GM15510 (cell line): ENCODE data around the gene CRB3.
A peak's percentile ranks its signal among the peaks of the same experiment; 100 is the strongest.

ENCODE experiments used
- POLR2A ChIP-seq: IDR thresholded peaks from 3 replicates; pipeline ENCODE4 v1.6.1; 2011; ENCODE audit warnings: borderline replicate concordance; ENCODE audit not compliant: insufficient read length; ENCODE audit errors: extremely low read depth

CRB3 gene

DNA sequence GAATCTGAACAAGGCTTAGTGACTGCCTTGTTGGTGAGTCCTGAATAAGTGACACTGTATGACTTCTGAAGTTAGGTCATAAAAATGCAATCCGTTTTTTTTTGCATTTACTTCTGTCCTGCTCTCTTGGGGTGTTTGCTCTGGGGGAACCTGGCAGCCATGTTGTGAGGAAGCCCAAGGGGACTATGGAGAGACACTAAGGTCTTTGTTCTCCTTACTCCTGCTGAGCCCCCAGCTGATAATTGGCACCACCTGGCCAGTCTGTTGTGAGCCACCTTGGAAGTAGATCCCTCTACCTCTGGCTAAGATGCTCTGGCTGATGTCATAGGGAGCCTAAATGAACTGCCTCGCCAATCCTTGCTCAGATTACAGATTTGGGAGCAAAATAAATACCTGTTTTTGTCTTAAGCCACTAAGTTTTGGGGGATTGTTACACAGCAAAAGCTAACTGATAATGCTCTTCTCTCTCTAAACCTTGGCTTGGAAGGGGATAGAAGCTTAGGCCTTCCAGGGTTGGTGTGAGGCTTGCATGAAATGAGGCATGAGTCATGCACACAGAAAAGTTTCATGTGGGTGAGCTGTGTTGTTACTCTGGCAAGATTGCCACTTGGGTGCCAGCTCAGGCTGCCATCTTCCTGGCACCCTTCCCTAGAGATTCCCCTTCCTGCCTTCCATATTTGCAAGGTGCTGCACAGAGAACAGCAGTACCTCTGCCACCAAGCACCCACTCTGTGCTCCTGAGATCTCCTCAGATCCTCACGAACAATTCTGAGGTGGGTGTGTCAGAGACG, 27.9 kb downstream of the CRB3 start:
- no peak for TF ChIP-seq POLR2A

DNA sequence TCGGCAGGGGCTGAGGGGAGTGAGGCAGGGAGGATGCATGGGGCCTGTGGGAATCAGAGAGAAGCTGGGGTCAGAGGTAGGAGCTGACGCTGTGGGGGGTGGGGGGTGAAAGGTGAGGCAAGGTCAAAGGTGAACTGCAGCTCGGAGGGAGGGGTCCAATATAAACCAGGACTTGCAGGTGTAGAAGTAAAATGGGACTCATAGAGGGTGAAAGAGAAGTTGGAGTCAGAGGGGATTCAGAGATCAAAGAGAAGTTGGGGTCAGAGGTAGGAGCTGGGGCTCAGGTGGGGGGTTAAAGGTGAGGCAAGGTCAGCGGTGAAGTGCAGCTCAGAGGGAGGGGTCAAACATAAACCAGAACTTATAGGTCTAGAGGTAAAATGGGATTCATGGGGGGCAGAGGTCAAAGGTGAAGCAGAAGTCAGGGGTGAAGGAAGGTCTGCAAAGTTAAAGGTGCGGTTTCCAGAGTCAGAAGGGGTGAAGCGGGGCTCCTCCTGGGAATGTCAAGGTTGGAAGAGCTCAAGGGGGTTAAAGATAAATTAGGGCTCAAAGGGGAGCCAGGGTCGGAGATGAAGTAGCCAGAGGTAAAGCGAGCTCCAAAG, 30.5 kb downstream of the CRB3 start:
- TF ChIP-seq POLR2A, result no peak

DNA sequence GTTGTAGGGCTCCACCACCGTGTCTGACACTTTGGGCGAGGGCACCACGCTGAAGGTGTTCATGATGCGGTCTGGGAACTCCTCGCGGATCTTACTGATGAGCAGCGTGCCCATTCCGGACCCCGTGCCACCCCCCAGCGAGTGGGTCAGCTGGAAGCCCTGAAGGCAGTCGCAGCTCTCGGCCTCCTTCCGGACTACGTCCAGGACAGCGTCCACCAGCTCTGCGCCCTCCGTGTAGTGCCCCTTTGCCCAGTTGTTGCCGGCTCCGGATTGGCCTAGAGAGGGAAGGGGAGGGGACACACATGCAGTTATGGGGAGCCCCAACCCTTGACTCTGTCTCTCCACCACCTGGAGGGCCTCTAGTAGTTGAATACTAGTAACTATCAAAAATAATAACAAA, 31.9 kb downstream of the CRB3 start:
- no peak for TF ChIP-seq POLR2A

DNA sequence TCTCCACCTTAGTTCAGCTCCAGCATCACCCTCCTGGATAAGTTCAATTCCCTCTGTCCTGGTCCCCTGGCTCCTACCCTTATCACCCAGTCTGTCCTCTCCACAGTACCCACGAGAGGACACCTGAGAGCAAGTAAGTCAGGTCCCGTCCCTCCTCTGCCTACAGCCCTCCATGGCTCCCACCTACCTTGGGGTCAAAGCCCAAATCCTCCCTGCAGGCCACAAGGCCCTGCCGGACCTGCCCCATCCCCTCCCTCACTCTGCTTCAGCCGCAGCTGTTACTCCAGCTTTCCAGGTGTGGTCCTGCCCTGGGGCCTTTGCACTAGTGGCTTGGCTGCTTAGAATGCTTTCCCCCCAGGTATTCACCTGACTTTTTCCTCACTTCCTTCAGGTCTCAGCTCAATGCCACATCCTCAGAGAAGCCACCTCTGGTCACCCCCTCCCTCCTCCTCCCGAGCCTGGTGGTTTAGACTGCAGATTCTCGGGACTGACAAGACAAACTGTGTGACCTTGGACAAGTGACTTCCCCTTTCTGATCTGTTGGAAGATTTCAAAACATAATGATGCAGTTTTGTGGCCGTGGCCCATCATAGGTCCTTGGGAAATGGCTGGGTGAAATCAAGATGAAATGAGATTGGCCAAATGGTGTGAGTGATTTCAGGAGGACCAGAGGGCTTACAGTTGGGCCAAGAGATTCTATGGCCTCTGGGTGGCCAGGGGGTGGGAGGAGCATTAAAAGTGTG, 34.4 kb downstream of the CRB3 start:
- no peak for TF ChIP-seq POLR2A

DNA sequence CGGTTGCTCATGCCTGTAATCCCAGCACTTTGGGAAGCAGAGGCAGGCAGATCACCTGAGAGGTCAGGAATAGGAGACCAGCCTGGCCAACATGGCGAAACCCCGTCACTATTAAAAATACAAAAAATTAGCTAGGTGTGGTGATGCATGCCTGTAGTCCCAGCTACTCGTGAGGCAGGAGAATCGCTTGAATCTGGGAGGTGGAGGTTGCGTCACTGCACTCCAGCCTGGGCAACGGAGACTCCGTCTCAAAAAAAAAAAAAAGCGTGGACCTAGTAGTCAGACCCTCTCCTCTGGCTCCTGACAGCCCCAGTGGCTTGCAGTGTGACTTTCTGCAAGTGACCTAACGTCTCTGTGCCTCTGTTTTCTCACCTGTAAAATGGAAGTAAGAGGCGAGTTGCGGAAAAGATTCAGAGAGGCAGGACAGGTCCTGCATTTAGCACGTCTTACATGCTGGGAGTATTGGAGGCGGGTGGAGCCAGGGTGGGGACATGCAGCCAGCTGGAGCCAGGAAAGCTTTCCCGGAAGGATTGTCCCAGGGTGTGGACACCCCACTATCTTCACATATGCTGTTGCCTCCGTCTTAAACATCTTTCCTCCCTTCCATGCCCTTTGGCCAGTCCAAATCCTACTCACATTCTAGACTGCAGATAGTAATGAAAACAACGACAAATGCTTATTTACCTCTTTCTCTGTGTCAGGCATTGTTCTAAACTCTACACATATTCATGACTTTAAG, 35.1 kb downstream of the CRB3 start:
- TF ChIP-seq POLR2A, result no peak

DNA sequence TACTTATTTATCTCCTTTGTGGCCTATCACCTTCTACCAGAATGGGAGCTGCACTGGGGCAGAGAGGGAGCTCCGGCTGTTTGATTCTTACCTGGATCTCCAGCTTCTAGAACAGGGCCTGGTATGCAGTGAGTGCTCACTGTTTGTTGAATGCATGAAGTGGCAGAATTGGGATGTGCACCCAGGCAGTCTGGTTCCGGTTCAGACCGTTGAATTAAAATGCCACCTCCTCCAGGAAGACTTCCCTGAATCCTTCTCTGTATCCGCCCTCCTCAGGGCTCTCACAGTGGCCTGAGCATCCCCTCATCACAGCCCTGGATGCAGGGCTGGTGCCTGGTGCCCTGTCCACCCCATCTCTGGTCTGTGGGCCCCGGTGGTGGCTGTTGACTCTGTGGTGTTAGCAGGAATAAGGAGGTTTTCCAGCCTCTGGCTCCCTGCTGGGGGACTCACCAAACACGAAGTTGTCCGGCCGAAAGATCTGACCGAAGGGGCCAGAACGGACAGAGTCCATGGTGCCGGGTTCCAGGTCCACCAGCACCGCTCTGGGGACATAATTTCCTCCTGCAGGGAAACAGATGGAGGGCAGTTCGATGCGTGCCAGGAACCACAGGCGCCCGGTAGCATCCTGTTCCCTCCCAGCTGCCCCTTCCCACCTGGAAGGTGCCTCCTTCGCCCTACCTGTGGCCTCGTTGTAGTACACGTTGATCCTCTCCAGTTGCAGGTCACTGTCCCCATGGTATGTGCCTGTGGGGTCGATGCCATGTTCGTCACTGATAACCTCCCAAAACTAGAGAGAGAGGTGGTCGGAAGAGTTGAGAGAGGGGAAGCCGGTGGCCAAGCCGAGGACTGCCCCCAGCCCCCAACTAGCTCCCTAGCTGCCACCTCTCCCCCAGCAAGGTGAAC, 37.0 kb downstream of the CRB3 start:
- no peak for TF ChIP-seq POLR2A

DNA sequence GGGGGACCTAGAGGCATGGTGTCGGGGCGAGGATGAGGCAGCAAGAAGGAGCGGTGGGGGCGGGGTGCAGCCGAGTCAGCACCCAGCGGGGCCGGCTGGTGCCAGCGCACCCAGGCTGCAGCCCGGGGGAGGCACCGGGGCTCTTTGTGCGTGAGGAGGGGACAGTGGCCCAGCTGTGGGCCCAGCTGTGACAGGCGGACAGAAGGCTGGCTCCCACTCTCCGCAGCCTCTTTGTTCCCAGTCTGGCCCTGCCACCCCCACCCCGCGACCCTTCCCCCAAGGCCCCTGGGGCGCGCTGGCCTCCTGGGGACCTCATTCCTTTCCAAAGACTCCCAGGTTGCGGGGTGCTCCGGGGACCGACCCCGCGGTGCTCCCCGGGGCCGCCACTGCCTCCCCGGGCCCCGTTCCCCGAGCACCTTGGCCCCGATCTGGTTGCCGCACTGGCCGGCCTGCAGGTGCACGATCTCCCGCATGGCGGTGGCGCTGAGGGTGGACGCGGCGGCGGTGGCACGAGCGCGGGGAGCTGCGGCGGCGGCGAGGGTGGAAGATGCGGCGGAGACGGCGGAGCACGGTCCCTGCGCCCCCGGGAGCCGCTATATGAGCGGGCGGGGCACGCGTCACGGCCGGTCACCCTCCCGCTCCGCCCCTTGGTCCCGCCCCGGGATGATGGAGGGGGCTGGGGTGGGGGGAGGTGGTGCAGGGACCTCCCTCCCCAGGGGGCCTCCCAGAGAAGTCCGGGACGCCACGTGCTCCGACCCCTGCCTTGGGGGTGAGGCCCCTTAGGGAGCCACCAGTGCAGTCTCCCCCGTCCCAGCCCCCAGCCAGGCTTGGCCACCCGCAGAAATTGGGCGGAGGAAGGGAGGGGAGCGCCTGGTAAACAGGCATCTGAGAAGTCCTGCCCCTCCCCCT, 37.9 kb downstream of the CRB3 start, which contains the start of gene TUBB4A:
Gene TUBB4A, minus strand, starts transcription at position 570 of the 909 bp plus-strand sequence. Its CDS starts 97 bp downstream, at position 473.
- peak; percentile 25 for TF ChIP-seq POLR2A

DNA sequence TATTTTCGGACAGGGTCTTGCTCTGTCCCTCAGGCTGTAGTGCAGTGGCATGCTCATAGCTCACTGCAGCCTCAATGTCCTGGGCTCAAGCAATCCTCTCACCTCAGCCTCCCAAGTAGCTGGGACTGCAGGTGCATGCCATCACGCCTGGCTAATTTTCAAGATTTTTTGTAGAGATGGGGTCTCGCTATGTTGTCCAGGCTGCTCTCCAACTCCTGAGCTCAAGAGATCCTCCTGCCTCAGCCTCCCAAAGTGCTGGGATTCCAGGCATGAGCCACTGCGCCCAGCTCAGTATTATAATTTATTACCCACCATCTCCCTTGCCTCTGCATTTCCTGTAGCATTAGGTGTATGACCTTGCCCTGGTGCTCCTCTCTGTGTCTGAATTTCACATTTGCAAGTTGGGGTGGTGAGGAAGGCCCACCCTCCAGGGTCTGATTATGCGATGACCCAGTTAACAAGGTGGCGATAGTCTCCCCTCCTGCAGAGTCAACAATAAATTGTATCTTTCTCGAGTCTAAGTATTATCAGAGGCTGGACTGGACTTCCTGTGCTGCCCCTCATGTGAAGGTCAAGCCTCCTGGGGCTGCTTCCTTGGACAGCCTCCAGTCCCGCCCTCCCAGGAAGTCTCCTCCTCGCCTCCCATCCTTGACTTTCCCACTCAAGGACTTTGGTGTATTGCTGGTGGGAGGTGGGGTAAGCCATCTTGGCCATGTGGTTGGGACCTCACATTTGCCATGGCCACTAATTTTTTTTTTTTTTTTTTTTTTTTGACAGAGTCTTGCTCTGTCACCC, 39.5 kb downstream of the CRB3 start:
- no peak for TF ChIP-seq POLR2A

DNA sequence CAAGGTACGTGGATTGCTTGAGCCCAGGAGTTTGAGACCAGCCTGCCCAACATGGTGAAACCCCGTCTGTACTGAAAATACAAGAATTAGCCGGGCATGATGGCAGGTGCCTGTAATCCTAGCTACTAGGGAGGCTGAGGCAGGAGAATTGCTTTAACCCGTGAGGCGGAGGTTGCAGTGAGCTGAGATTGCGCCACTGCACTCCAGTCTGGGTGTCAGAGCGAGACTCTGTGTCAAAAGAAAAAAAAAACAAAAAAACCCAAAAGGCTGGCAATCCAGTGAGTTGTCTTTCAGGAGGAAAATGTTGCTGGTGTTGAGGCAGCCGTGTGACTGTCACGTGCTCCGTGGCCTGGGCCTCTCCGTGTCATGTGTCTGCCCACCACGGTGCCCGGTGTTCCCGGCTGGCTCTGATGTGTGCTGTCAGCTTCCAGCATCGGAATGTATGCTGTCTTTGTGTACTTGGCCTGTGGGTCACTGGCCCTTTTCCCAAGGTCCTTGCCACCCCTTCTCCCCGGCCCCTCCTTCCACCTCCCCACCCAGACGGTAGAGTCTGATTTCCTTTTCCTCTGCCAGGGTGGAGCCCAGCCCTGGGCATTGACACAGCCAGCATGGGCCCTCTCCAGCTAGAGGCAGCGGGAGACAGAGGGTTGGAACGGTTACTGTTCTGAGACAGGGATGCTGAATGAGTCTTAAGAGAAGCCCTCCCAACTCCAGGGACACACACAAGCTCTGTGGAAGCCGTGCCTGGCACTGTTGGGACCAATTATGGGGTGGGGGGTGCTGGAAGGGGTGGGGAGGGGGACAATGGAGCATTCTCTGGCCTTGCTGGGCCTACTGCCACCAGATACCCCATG, 45.3 kb downstream of the CRB3 start:
- TF ChIP-seq POLR2A, result no peak

DNA sequence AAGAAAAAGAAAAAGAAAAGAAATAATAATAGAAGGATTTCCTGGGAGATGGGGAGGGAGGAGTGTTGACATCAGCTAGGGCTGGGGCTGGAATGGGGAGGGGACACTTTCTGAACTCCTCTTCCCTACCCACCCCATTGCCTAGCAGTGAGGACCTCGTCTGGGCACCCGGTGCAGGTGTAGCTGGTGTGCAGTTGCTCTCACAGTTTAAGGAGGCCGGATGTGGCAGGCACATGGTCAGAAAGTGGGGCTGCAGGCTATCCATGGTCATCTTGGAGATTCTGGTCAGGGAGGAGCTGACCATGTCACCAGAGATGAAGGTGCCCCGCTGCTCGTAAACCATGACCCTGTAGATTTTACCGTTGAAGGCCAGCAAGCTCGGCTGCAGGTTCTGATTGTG, 46.5 kb downstream of the CRB3 start:
- TF ChIP-seq POLR2A, result no peak

DNA sequence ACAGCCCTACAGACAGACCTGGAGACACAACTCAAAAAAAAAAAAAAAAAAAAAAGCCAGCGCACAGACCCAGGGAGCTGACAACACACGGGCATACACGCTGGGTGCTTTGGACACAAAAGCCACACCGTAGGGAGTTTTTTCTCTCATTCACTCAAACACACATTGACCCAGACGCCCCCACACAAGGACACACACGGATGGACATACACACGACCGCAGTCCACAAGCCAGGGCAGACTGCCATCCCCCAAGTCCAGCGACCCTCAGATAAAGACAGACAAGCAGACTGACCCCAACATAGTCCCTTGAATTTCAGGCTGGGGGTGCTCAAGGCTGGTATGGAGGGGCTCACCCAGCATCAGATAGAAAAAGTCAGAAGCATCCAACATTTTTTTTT, 50.0 kb downstream of the CRB3 start:
- no peak for TF ChIP-seq POLR2A
